Body of pancreas (tissue), 4 donors: ENCODE measurements around the gene ZC3H4. TPM values are rescaled to one million over a fixed set of nuclear protein-coding genes. Genes with fewer than 3 reads are reported as not detected.

Source experiments
- ATAC-seq: fragments of 150-250 bp; one replicate; pipeline ENCODE4 v1.9.1; 2016
- DNase-seq, 4 donors: peaks; one replicate each; pipeline ENCODE4 v3.0.0-alpha.2; 2019
- H3K27ac ChIP-seq, 4 donors: fragments of 200-600 bp; sonication (generic); 1 replicate in 3 of 4; 2 replicates in 1 of 4; pipeline versions ENCODE4 v1.5.1 to v1.6.1; 2016 to 2019; ENCODE audit warnings: mild to moderate bottlenecking in 1 of 4, mixed read lengths in 1 of 4, moderate library complexity in 1 of 4
- H3K27me3 ChIP-seq, 2 donors: fragments of 200-600 bp; sonication (generic); one replicate each; pipeline ENCODE4 v1.6.0; 2016; ENCODE audit warnings: mild to moderate bottlenecking in 1 of 2
- H3K36me3 ChIP-seq, 2 donors: fragments of 200-600 bp; sonication (generic); replicated peaks in 1 of 2; 2 replicates each; pipeline ENCODE4 v1.5.1; 2016; ENCODE audit warnings: low read depth in 2 of 2; ENCODE audit not compliant: insufficient read depth in 1 of 2
- H3K4me1 ChIP-seq: fragments of 200-600 bp; sonication (generic); one replicate; pipeline ENCODE4 v1.6.0; 2016
- H3K4me3 ChIP-seq, 2 donors: fragments of 200-600 bp; sonication (generic); 1 replicate in 1 of 2; 2 replicates in 1 of 2; pipeline ENCODE4 v1.5.1; 2016 to 2019
- H3K9me3 ChIP-seq, 3 donors: fragments of 200-600 bp; sonication (generic); 1 replicate in 2 of 3; 2 replicates in 1 of 3; pipeline ENCODE4 v1.5.1; 2016
- POLR2A ChIP-seq, 3 donors: fragments of 450-650 bp; IDR thresholded peaks; one replicate each; pipeline ENCODE4 v1.6.1; 2016; ENCODE audit warnings: antibody characterized with exemption in 3 of 3, mild to moderate bottlenecking in 2 of 3
- WGBS, 2 donors: methylation state at CpG; one replicate each; pipeline ENCODE4 v1.1.5; 2017; 5-methylcytosine and 5-hydroxymethylcytosine counted together
- intact Hi-C: fragments of 100-400 bp; cut with DNase I; formaldehyde crosslinking; loops from one replicate; pipeline ENCODE4 v1.15.1; 2023
- total RNA-seq, 2 donors: library from RNA; depleted of rRNA; stranded (reverse); fragments of >200 nt; gene quantifications; one replicate each; pipeline ENCODE4 v1.1.0, GENCODE V29; 2016
- TF ChIP-seq, protein P1 (sequence below), 7 experiments: fragments of 450-650 bp in 4 of 7; fragments of 200-600 bp in 3 of 7; sonication (generic) in 3 of 7; IDR thresholded peaks; one replicate each; pipeline ENCODE4 v1.5.1; 2016 to 2019; ENCODE audit warnings: antibody characterized with exemption in 7 of 7

ZC3H4 gene
- total RNA-seq, 2 donors from 2014 or later, result 18.9 to 34.3 TPM

DNA sequence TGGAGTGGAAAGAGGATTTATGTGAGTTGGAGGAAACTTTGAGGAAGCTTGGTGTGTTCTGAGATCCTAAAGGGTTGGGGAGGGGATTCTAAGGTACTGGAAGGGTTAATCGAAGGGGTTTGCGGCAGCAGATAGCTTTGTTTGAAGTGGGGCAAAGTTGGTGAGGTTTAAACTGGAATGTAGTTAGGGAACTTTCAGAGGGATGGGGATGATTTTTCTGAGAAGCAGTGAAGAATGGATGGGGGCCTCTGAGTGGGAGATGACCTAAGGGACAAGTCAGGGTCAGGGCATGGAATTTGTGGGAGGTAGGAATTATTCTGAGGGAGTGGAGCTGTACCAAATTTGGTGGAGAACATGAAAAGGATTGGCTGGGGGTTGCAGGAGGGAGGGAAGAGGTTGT lies 21.0 kb upstream of the ZC3H4 start:
- H3K9me3 ChIP-seq, result no peaks in the 10 kb centered on the region
- intact Hi-C loops, result no loop called here
- no peaks in the 10 kb centered on the region for H3K36me3 ChIP-seq
- TF ChIP-seq POLR2A (IDR thresholded peaks at IDR 0.05), result no peak
- TF ChIP-seq, protein P1, sequence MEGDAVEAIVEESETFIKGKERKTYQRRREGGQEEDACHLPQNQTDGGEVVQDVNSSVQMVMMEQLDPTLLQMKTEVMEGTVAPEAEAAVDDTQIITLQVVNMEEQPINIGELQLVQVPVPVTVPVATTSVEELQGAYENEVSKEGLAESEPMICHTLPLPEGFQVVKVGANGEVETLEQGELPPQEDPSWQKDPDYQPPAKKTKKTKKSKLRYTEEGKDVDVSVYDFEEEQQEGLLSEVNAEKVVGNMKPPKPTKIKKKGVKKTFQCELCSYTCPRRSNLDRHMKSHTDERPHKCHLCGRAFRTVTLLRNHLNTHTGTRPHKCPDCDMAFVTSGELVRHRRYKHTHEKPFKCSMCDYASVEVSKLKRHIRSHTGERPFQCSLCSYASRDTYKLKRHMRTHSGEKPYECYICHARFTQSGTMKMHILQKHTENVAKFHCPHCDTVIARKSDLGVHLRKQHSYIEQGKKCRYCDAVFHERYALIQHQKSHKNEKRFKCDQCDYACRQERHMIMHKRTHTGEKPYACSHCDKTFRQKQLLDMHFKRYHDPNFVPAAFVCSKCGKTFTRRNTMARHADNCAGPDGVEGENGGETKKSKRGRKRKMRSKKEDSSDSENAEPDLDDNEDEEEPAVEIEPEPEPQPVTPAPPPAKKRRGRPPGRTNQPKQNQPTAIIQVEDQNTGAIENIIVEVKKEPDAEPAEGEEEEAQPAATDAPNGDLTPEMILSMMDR (IDR thresholded peaks at IDR 0.05), result no peak
- no peak overlapping the region for H3K4me3 ChIP-seq
- no peak overlapping the region for H3K27ac ChIP-seq
- 30 to 39% methylated on average over 2 of the region's 2 CpGs for WGBS, 2 donors
- no peak for ATAC-seq
- H3K27me3 ChIP-seq, result no peaks in the 10 kb centered on the region
- no peak for DNase-seq
- H3K4me1 ChIP-seq, result peaks cover 22% of the 10 kb centered on the region

DNA sequence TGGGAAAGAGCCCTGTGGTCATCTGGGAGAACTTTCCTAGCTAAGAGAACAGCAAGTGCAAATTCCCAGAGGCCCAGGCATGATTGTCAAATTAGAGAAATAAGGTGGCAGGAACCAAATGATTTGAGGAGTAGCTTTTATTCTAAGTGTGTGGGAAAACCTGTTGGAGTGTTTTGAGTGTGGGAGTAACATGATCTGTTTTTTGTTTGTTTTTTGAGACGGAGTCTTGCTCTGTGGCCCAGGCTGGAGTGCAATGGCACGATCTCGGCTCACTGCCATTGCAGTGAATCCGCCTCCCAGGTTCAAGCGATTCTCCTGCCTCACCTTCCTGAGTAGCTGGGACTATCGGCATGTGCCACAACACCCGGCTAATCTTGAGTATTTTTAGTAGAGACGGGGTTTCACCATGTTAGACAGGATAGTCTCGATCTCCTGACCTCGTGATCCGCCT lies 19.5 kb upstream of the ZC3H4 start:
- WGBS, 2 donors, result 74 to 85% methylated on average over 11 of the region's 11 CpGs
- Histone ChIP-seq H3K4me1 (peaks cover 22% of the 10 kb centered on the region), H3K36me3 (no peaks in the 10 kb centered on the region), H3K27me3 (no peaks in the 10 kb centered on the region), H3K9me3 (no peaks in the 10 kb centered on the region), H3K4me3 (no peak overlapping the region), H3K27ac (no peak overlapping the region)
- DNase-seq, result no peak
- intact Hi-C loops, result no loop called here
- no peak for ATAC-seq
- no peak for TF ChIP-seq POLR2A (IDR thresholded peaks at IDR 0.05)
- TF ChIP-seq, protein P1 (IDR thresholded peaks at IDR 0.05), result no peak

DNA sequence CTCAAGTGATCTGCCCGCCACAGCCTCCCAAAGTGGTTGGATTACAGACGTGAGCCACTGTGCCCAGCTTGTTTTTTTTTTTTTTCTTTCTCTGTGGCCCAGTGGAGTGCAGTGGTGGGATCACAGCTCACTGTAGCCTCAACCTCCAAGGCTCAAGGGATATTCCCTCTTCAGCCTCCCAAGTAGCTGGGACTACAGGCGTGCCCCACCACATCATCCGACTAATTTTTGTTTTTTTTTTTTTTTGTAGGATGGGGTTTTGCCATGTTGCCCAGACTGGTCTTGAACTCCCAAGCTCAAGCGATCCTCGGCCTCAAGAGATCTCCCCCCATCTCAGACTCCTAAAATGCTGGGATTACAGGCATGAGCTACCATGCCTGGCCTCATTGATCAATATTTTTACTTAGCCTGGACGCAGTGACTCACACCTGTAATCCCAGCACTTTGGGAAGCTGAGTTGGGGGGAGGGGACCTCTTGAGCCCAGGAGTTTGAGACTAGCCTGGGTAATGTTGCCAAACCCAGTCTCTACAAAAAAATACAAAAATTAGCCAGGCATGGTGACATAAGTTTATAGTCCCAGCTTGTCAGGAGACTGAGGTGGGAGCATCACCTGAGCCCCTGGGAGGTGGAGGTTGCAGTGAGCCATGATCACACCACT lies 18.7 kb upstream of the ZC3H4 start:
- DNase-seq (no peak), ATAC-seq (no peak)
- 89 to 91% methylated on average over 7 of the region's 7 CpGs for WGBS, 2 donors
- Histone ChIP-seq H3K27me3 (no peaks in the 10 kb centered on the region), H3K4me3 (no peak overlapping the region), H3K4me1 (peaks cover 22% of the 10 kb centered on the region), H3K27ac (no peak overlapping the region), H3K9me3 (no peaks in the 10 kb centered on the region), H3K36me3 (no peaks in the 10 kb centered on the region)
- TF ChIP-seq, protein P1 (IDR thresholded peaks at IDR 0.05), result no peak
- TF ChIP-seq POLR2A (IDR thresholded peaks at IDR 0.05), result no peak
- intact Hi-C loops, result no loop called here

DNA sequence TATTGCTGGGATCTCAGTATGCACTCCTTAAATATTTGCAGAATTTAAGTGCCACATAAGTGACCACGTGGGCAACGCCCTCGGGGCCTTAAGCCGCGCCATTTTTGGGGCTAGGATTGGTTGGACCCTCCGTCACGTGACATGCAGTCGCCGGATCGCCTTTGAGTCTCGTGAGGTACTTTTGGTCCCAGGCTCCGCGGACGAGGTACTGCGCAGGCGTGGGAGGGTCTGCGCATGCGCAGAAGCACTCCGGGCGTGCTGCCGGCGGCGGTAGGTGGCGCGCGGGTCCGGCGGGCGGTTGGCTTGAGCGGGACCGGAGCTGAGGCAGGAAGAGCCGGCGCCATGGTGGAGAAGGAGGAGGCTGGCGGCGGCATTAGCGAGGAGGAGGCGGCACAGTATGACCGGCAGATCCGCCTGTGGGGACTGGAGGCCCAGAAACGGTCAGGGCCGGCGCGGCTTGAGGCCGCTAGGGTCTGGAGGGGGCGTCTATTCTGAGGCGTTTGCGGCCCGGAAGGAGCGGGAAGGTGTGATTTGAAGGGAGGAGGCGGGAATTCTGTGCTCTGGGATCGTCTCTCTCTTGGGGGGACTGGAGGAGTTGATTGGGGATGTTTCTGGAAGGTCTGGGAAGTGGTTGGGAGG lies 17.1 kb upstream of the ZC3H4 start, which contains the start of gene SAE1:
Gene SAE1, plus strand, starts transcription at position 247 of the 639 bp plus-strand sequence. Its CDS starts 96 bp downstream, at position 343.
- H3K4me3 ChIP-seq, result peak within 1 kb of the TSS; percentile 82 to 90
- H3K9me3 ChIP-seq, result no peaks in the 10 kb centered on the region
- peak within 1 kb of the TSS; percentile 79 to 91 (median 85) for H3K27ac ChIP-seq
- peak; percentile 61 to 80 (median 79) for TF ChIP-seq POLR2A (IDR thresholded peaks at IDR 0.05)
- TF ChIP-seq, protein P1 (IDR thresholded peaks at IDR 0.05), result peak; percentile 23 to 78 (median 59)
- no peaks in the 10 kb centered on the region for H3K36me3 ChIP-seq
- peak; percentile 98 for ATAC-seq
- intact Hi-C loops, result no loop called here
- WGBS, 2 donors, result 0% methylated on average over 18 to 50 of the region's 51 CpGs
- DNase-seq, result peak; percentile 92 to 96 (median 94)
- no peaks in the 10 kb centered on the region for H3K27me3 ChIP-seq
- H3K4me1 ChIP-seq, result peaks cover 22% of the 10 kb centered on the region
